ENCODE data around the gene LTK.

GRCh38 chr15:41493205-41493901 lies 20.3 kb downstream of the LTK start, which contains the start of gene ITPKA:
- TF ChIP-seq SIN3A (IDR thresholded peaks at IDR 0.05; ENCODE audit: borderline replicate concordance, insufficient read depth, low read length) (no peak), REST (IDR thresholded peaks at IDR 0.05; ENCODE audit: insufficient read depth in 1 of 2, low read depth in 2 of 2, low read length in 2 of 2) (no peak), FOXP2 (optimal IDR thresholded peaks at IDR 0.05; ENCODE audit: borderline replicate concordance, extremely low read depth, extremely low read length, insufficient read depth) (no peak)
